Fibroblast of pulmonary artery (primary cell): Measurements from ENCODE around the gene IL26.

Experiments used
- DNase-seq: peaks from one replicate; pipeline ENCODE4 v3.0.0-alpha.2; 2010; ENCODE audit warnings: low read depth
- H3K4me3 ChIP-seq: replicated peaks from 2 replicates; pipeline ENCODE4 v1.5.1; 2011; ENCODE audit warnings: low read depth, mild to moderate bottlenecking, control low read depth, low read length, moderate library complexity
- CTCF ChIP-seq: IDR thresholded peaks from 2 replicates; pipeline ENCODE4 v1.5.1; 2011; ENCODE audit warnings: mild to moderate bottlenecking, control low read depth, low read length, inconsistent platforms; ENCODE audit errors: missing control alignments

The IL26 gene

GRCh38 chr12:68200854-68201253 is 24.8 kb downstream of the IL26 start:
- DNase-seq = no peak
- H3K4me3 ChIP-seq = no peak overlapping the region
- no peak for TF ChIP-seq CTCF

GRCh38 chr12:68199127-68199526 is 26.5 kb downstream of the IL26 start:
- DNase-seq = no peak
- no peak for TF ChIP-seq CTCF
- no peak overlapping the region for H3K4me3 ChIP-seq

GRCh38 chr12:68198507-68199086 is 27.0 kb downstream of the IL26 start:
- no peak for DNase-seq
- TF ChIP-seq CTCF = no peak
- H3K4me3 ChIP-seq = no peak overlapping the region

- no peak for TF ChIP-seq CTCF
- DNase-seq = no peak
- H3K4me3 ChIP-seq = no peak overlapping the region
These were observed 35.3 kb downstream of the IL26 start for GRCh38 chr12:68190301-68190700.

GRCh38 chr12:68189821-68190242 is 35.8 kb downstream of the IL26 start:
- DNase-seq = peak; percentile 50
- no peak overlapping the region for H3K4me3 ChIP-seq
- no peak for TF ChIP-seq CTCF

- H3K4me3 ChIP-seq = no peak overlapping the region
- TF ChIP-seq CTCF = no peak
- DNase-seq = no peak
These were observed 40.0 kb downstream of the IL26 start for GRCh38 chr12:68185598-68185997.
